GM23338 (cell line): ENCODE measurements around the gene LINGO1. TPM values are rescaled to one million over a fixed set of nuclear protein-coding genes. Genes with fewer than 3 reads are reported as not detected.

Experiments used
- ATAC-seq: fragments of 200-7000 bp; cut with Tn5 transposase; 3 replicates; pipeline ENCODE4 v1.9.1; 2020
- DNase-seq: peaks from one replicate; pipeline ENCODE4 v3.0.0-alpha.2; 2015; ENCODE audit warnings: low spot score
- H2AFZ ChIP-seq: fragments of 200-600 bp; sonication (generic); 2 replicates; pipeline ENCODE4 v1.8.0; 2016; ENCODE audit warnings: antibody characterized with exemption, mild to moderate bottlenecking, moderate library complexity
- H3F3A ChIP-seq: fragments of 200-600 bp; sonication (generic); replicated peaks from 2 replicates; pipeline ENCODE4 v1.8.0; 2017; ENCODE audit warnings: antibody characterized with exemption, mixed run types, low read depth
- H3K27ac ChIP-seq: fragments of 200-600 bp; sonication (generic); 2 replicates; pipeline ENCODE4 v1.6.1; 2016; ENCODE audit warnings: low read depth
- H3K27me3 ChIP-seq: fragments of 200-600 bp; sonication (generic); 2 replicates; pipeline ENCODE4 v1.8.0; 2016; ENCODE audit warnings: mild to moderate bottlenecking, mixed run types, moderate library complexity; ENCODE audit not compliant: insufficient read depth
- H3K36me3 ChIP-seq: fragments of 200-600 bp; sonication (generic); 2 replicates; pipeline ENCODE4 v1.8.0; 2016; ENCODE audit warnings: mild to moderate bottlenecking; ENCODE audit not compliant: insufficient read depth
- H3K4me1 ChIP-seq: fragments of 200-600 bp; sonication (generic); 2 replicates; pipeline ENCODE4 v1.8.0; 2016; ENCODE audit warnings: mild to moderate bottlenecking, moderate library complexity; ENCODE audit not compliant: insufficient read depth
- H3K4me2 ChIP-seq: fragments of 200-600 bp; sonication (generic); 2 replicates; pipeline ENCODE4 v1.7.1; 2017; ENCODE audit warnings: mixed run types
- H3K4me3 ChIP-seq: fragments of 200-600 bp; sonication (generic); 2 replicates; pipeline ENCODE4 v1.6.1; 2016; ENCODE audit warnings: mixed run types
- H3K79me2 ChIP-seq: fragments of 200-600 bp; sonication (generic); replicated peaks from 2 replicates; pipeline ENCODE4 v1.8.0; 2017; ENCODE audit warnings: mild to moderate bottlenecking; ENCODE audit not compliant: insufficient read depth
- H3K9me2 ChIP-seq: fragments of 200-600 bp; sonication (generic); 2 replicates; pipeline ENCODE4 v1.8.0; 2017; ENCODE audit not compliant: insufficient read depth
- H4K20me1 ChIP-seq: fragments of 200-600 bp; sonication (generic); replicated peaks from 2 replicates; pipeline ENCODE4 v1.8.0; 2017; ENCODE audit warnings: mild to moderate bottlenecking; ENCODE audit not compliant: insufficient read depth
- H3K27ac Mint-ChIP-seq: 2 replicates; pipeline ENCODE4 v1.8.0; 2020; ENCODE audit warnings: inconsistent platforms, mild to moderate bottlenecking, moderate library complexity, mixed read lengths
- H3K27me3 Mint-ChIP-seq: 3 replicates; pipeline ENCODE4 v1.8.0; 2022; ENCODE audit warnings: low read depth, mild to moderate bottlenecking, moderate library complexity, mixed read lengths, inconsistent platforms; ENCODE audit not compliant: insufficient read depth, poor library complexity
- H3K36me3 Mint-ChIP-seq: 3 replicates; pipeline ENCODE4 v1.8.0; 2021; ENCODE audit warnings: low read depth, mild to moderate bottlenecking, inconsistent platforms, moderate library complexity, mixed read lengths
- H3K4me1 Mint-ChIP-seq: 3 replicates; pipeline ENCODE4 v1.8.0; 2020; ENCODE audit warnings: mild to moderate bottlenecking, inconsistent platforms, mixed read lengths
- H3K4me3 Mint-ChIP-seq: 3 replicates; pipeline ENCODE4 v1.8.0; 2021; ENCODE audit warnings: moderate library complexity, mild to moderate bottlenecking, inconsistent platforms, mixed read lengths
- H3K9me3 Mint-ChIP-seq: 3 replicates; pipeline ENCODE4 v1.8.0; 2020; ENCODE audit warnings: moderate library complexity, mild to moderate bottlenecking, inconsistent platforms, mixed read lengths
- EZH2 ChIP-seq: fragments of 200-600 bp; sonication (generic); IDR thresholded peaks from one replicate; pipeline ENCODE4 v1.8.0; 2017; ENCODE audit warnings: antibody characterized with exemption, mild to moderate bottlenecking, low read depth; ENCODE audit not compliant: unreplicated experiment
- JUNB ChIP-seq: IDR thresholded peaks from one replicate; pipeline ENCODE4 v1.6.1; 2016; ENCODE audit warnings: antibody characterized with exemption; ENCODE audit not compliant: unreplicated experiment
- POLR2AphosphoS5 ChIP-seq: IDR thresholded peaks from 2 replicates; pipeline ENCODE4 v1.6.1; 2016; ENCODE audit warnings: antibody characterized with exemption, low read depth
- REST ChIP-seq: IDR thresholded peaks from one replicate; pipeline ENCODE4 v1.6.1; 2018; ENCODE audit warnings: antibody characterized with exemption; ENCODE audit not compliant: unreplicated experiment
- STAT1 ChIP-seq: IDR thresholded peaks from one replicate; pipeline ENCODE4 v1.6.1; 2016; ENCODE audit warnings: antibody characterized with exemption; ENCODE audit not compliant: unreplicated experiment
- ZNF331 ChIP-seq: fragments of 250-450 bp; sonication (Bioruptor Pico); IDR thresholded peaks from 2 replicates; pipeline ENCODE4 v1.5.0; 2020; ENCODE audit warnings: low read depth, mild to moderate bottlenecking, moderate library complexity
- polyA plus RNA-seq: library from polyadenylated mRNA; unstranded; fragments of >200 nt; fragmentation: Nextera tagmentation; extraction: Ambion mirVana; gene quantifications from 2 replicates; pipeline ENCODE4 v1.2.1, GENCODE V29; 2016
- total RNA-seq: library from RNA; depleted of rRNA; stranded (reverse); fragments of >200 nt; shearing (Covaris generic); gene quantifications from 2 replicates; pipeline ENCODE4 v1.2.3, GENCODE V29; 2014
- TF ChIP-seq, protein P1 (sequence below), 2 experiments: fragments of 200-600 bp in 1 of 2; sonication (generic) in 1 of 2; conservative IDR thresholded peaks; 2 replicates each; pipeline versions ENCODE4 v1.5.1 to v1.6.1; 2016 to 2017; ENCODE audit warnings: antibody characterized with exemption in 2 of 2, low read depth in 2 of 2, mild to moderate bottlenecking in 2 of 2, moderate library complexity in 1 of 2
- TF ChIP-seq, protein P2 (sequence below): IDR thresholded peaks from 2 replicates; pipeline ENCODE4 v1.6.1; 2016; ENCODE audit warnings: antibody characterized with exemption
- TF ChIP-seq, protein P3 (sequence below): fragments of 250-450 bp; sonication (Bioruptor Pico); IDR thresholded peaks from 2 replicates; pipeline ENCODE4 v1.5.0; 2020; ENCODE audit warnings: mild to moderate bottlenecking, moderate library complexity

Gene LINGO1
- total and polyA plus RNA-seq, 2 experiments from 2014 or later = 16.9 to 63.1 TPM

- TF ChIP-seq REST (no peak), ZNF331 (CRISPR knock-in tag) (no peak), POLR2AphosphoS5 (no peak)
Measured at GRCh38 chr15:77649017-77649416, 16.3 kb upstream of the LINGO1 start (continued).

GRCh38 chr15:77647961-77648360 is 15.2 kb upstream of the LINGO1 start:
- no peak overlapping the region for H3K27ac ChIP-seq
- H3K36me3 ChIP-seq = no peaks in the 10 kb centered on the region
- H3F3A ChIP-seq = no peaks in the 10 kb centered on the region
- no peak overlapping the region for H2AFZ ChIP-seq
- H3K9me3 Mint-ChIP-seq = no peaks in the 10 kb centered on the region
- no peaks in the 10 kb centered on the region for H3K36me3 Mint-ChIP-seq
- H3K79me2 ChIP-seq = no peaks in the 10 kb centered on the region
- H3K4me1 Mint-ChIP-seq = peaks cover 14% of the 10 kb centered on the region
- H3K27me3 ChIP-seq = no peaks in the 10 kb centered on the region
- H3K4me2 ChIP-seq = no peak overlapping the region
- no peak for ATAC-seq
- no peaks in the 10 kb centered on the region for H3K9me2 ChIP-seq
- H3K4me1 ChIP-seq = no peaks in the 10 kb centered on the region
- H3K4me3 ChIP-seq = no peak overlapping the region
- H3K27ac Mint-ChIP-seq = no peak overlapping the region
- no peak for DNase-seq
- no peak overlapping the region for H3K4me3 Mint-ChIP-seq
- H4K20me1 ChIP-seq = no peaks in the 10 kb centered on the region
- H3K27me3 Mint-ChIP-seq = peaks cover 1% of the 10 kb centered on the region
- TF ChIP-seq REST (no peak), JUNB (no peak), STAT1 (no peak), EZH2 (no peak), POLR2AphosphoS5 (no peak)
- TF ChIP-seq, protein P1, sequence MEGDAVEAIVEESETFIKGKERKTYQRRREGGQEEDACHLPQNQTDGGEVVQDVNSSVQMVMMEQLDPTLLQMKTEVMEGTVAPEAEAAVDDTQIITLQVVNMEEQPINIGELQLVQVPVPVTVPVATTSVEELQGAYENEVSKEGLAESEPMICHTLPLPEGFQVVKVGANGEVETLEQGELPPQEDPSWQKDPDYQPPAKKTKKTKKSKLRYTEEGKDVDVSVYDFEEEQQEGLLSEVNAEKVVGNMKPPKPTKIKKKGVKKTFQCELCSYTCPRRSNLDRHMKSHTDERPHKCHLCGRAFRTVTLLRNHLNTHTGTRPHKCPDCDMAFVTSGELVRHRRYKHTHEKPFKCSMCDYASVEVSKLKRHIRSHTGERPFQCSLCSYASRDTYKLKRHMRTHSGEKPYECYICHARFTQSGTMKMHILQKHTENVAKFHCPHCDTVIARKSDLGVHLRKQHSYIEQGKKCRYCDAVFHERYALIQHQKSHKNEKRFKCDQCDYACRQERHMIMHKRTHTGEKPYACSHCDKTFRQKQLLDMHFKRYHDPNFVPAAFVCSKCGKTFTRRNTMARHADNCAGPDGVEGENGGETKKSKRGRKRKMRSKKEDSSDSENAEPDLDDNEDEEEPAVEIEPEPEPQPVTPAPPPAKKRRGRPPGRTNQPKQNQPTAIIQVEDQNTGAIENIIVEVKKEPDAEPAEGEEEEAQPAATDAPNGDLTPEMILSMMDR (conservative IDR thresholded peaks at IDR 0.05; ENCODE audit: low read depth in 2 of 2) = no peak
- TF ChIP-seq, protein P2, sequence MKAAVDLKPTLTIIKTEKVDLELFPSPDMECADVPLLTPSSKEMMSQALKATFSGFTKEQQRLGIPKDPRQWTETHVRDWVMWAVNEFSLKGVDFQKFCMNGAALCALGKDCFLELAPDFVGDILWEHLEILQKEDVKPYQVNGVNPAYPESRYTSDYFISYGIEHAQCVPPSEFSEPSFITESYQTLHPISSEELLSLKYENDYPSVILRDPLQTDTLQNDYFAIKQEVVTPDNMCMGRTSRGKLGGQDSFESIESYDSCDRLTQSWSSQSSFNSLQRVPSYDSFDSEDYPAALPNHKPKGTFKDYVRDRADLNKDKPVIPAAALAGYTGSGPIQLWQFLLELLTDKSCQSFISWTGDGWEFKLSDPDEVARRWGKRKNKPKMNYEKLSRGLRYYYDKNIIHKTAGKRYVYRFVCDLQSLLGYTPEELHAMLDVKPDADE = no peak
- TF ChIP-seq, protein P3, sequence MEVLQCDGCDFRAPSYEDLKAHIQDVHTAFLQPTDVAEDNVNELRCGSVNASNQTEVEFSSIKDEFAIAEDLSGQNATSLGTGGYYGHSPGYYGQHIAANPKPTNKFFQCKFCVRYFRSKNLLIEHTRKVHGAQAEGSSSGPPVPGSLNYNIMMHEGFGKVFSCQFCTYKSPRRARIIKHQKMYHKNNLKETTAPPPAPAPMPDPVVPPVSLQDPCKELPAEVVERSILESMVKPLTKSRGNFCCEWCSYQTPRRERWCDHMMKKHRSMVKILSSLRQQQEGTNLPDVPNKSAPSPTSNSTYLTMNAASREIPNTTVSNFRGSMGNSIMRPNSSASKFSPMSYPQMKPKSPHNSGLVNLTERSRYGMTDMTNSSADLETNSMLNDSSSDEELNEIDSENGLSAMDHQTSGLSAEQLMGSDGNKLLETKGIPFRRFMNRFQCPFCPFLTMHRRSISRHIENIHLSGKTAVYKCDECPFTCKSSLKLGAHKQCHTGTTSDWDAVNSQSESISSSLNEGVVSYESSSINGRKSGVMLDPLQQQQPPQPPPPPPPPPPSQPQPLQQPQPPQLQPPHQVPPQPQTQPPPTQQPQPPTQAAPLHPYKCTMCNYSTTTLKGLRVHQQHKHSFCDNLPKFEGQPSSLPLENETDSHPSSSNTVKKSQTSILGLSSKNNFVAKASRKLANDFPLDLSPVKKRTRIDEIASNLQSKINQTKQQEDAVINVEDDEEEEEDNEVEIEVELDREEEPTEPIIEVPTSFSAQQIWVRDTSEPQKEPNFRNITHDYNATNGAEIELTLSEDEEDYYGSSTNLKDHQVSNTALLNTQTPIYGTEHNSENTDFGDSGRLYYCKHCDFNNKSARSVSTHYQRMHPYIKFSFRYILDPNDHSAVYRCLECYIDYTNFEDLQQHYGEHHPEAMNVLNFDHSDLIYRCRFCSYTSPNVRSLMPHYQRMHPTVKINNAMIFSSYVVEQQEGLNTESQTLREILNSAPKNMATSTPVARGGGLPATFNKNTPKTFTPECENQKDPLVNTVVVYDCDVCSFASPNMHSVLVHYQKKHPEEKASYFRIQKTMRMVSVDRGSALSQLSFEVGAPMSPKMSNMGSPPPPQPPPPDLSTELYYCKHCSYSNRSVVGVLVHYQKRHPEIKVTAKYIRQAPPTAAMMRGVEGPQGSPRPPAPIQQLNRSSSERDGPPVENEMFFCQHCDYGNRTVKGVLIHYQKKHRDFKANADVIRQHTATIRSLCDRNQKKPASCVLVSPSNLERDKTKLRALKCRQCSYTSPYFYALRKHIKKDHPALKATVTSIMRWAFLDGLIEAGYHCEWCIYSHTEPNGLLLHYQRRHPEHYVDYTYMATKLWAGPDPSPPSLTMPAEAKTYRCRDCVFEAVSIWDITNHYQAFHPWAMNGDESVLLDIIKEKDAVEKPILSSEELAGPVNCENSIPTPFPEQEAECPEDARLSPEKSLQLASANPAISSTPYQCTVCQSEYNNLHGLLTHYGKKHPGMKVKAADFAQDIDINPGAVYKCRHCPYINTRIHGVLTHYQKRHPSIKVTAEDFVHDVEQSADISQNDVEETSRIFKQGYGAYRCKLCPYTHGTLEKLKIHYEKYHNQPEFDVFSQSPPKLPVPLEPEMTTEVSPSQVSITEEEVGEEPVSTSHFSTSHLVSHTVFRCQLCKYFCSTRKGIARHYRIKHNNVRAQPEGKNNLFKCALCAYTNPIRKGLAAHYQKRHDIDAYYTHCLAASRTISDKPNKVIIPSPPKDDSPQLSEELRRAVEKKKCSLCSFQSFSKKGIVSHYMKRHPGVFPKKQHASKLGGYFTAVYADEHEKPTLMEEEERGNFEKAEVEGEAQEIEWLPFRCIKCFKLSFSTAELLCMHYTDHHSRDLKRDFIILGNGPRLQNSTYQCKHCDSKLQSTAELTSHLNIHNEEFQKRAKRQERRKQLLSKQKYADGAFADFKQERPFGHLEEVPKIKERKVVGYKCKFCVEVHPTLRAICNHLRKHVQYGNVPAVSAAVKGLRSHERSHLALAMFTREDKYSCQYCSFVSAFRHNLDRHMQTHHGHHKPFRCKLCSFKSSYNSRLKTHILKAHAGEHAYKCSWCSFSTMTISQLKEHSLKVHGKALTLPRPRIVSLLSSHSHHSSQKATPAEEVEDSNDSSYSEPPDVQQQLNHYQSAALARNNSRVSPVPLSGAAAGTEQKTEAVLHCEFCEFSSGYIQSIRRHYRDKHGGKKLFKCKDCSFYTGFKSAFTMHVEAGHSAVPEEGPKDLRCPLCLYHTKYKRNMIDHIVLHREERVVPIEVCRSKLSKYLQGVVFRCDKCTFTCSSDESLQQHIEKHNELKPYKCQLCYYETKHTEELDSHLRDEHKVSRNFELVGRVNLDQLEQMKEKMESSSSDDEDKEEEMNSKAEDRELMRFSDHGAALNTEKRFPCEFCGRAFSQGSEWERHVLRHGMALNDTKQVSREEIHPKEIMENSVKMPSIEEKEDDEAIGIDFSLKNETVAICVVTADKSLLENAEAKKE (CRISPR knock-in tag) = no peak
